ENCODE results near the gene SPSB2.

DNA sequence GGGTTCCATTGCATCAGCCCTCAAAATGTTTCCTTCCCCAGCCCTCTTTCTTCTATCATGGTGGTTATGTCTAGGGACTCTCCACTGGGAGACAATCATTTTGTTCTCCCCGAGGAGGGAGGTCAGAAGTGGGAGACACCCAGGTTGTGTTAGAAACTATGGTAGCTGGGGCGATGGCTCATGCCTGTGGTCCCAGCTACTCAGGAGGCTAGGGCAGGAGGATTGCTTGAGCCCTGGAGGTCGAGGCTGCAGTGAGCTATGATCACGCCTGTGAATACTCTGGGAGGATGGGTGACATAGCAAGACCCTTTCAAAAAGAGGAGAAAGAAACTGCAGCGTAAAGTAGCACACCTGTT is 18.5 kb upstream of the SPSB2 start:
- TF ChIP-seq CTCF (IDR thresholded peaks at IDR 0.05; ENCODE audit: low read length) = no peak
- no peak for TF ChIP-seq EZH2 (IDR thresholded peaks at IDR 0.05; ENCODE audit: borderline replicate concordance, low read length)
